ENCODE results near the gene RERE.

DNA sequence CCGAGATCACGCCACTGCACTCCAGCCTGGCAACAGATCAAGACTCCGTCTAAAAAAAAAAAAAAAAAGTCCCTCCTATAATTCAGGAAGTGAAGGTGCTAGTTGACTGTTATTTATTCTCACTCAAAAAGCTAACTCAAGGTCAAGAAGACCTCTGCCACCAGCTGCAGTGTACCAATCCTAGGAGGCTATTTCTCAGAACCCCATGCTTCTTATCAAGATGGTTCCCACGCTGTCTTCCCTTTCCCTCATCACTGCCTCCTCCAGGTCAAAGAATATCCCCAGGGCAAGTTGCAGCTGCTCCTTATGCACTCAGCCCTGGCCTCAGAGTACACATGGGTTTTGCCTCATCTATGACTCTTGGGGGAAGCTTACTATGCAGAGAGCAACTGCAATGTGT, 53.6 kb downstream of the RERE start:
- TF ChIP-seq, protein P1, sequence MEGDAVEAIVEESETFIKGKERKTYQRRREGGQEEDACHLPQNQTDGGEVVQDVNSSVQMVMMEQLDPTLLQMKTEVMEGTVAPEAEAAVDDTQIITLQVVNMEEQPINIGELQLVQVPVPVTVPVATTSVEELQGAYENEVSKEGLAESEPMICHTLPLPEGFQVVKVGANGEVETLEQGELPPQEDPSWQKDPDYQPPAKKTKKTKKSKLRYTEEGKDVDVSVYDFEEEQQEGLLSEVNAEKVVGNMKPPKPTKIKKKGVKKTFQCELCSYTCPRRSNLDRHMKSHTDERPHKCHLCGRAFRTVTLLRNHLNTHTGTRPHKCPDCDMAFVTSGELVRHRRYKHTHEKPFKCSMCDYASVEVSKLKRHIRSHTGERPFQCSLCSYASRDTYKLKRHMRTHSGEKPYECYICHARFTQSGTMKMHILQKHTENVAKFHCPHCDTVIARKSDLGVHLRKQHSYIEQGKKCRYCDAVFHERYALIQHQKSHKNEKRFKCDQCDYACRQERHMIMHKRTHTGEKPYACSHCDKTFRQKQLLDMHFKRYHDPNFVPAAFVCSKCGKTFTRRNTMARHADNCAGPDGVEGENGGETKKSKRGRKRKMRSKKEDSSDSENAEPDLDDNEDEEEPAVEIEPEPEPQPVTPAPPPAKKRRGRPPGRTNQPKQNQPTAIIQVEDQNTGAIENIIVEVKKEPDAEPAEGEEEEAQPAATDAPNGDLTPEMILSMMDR (IDR thresholded peaks at IDR 0.05), result no peak
- TF ChIP-seq POLR2A (IDR thresholded peaks at IDR 0.05), result no peak

Measured in body of pancreas (tissue), 4 donors.